H9 (cell line): ENCODE results near the gene GCNT2. TPM values are rescaled to one million over a fixed set of nuclear protein-coding genes. Genes with fewer than 3 reads are reported as not detected.
A peak's percentile ranks its signal among the peaks of the same experiment; 100 is the strongest.

Experiments used
- DNase-seq: peaks from one replicate; pipeline ENCODE4 v3.0.0-alpha.2; 2017
- H2AFZ ChIP-seq: one replicate; pipeline ENCODE4 v1.6.1; 2013; ENCODE audit warnings: mild to moderate bottlenecking, low read length, control low read depth, moderate library complexity
- H2AK5ac ChIP-seq: 2 replicates; pipeline ENCODE4 v1.6.1; 2013; ENCODE audit warnings: low read length, control low read depth, mixed read lengths; ENCODE audit not compliant: insufficient read length
- H2BK120ac ChIP-seq: one replicate; pipeline ENCODE4 v1.6.1; 2013; ENCODE audit warnings: low read depth, mild to moderate bottlenecking, low read length, control low read depth, inconsistent platforms; ENCODE audit not compliant: poor library complexity, severe bottlenecking
- H2BK12ac ChIP-seq: 2 replicates; pipeline ENCODE4 v1.6.1; 2013; ENCODE audit warnings: low read length, control low read depth, mixed read lengths, low read depth; ENCODE audit not compliant: insufficient read length
- H2BK15ac ChIP-seq: 2 replicates; pipeline ENCODE4 v1.6.1; 2013; ENCODE audit warnings: low read depth, low read length, control low read depth
- H2BK20ac ChIP-seq: one replicate; pipeline ENCODE4 v1.6.1; 2013; ENCODE audit warnings: low read depth, mild to moderate bottlenecking, low read length, control low read depth, inconsistent platforms; ENCODE audit not compliant: poor library complexity, severe bottlenecking
- H2BK5ac ChIP-seq: 2 replicates; pipeline ENCODE4 v1.6.1; 2013; ENCODE audit warnings: low read length, control low read depth, mixed read lengths; ENCODE audit not compliant: insufficient read length
- H3K14ac ChIP-seq: 2 replicates; pipeline ENCODE4 v1.6.1; 2013; ENCODE audit warnings: low read length, control low read depth; ENCODE audit not compliant: insufficient read depth
- H3K18ac ChIP-seq: 2 replicates; pipeline ENCODE4 v1.6.1; 2013; ENCODE audit warnings: low read depth, mild to moderate bottlenecking, mixed read lengths, low read length, control low read depth; ENCODE audit not compliant: insufficient read length
- H3K23ac ChIP-seq: 2 replicates; pipeline ENCODE4 v1.6.1; 2013; ENCODE audit warnings: low read length, control low read depth, mixed read lengths, low read depth; ENCODE audit not compliant: insufficient read length
- H3K23me2 ChIP-seq: 2 replicates; pipeline ENCODE4 v1.6.1; 2013; ENCODE audit warnings: low read depth, mild to moderate bottlenecking, mixed read lengths, low read length, control low read depth; ENCODE audit not compliant: insufficient read length, poor library complexity, severe bottlenecking
- H3K27ac ChIP-seq: 2 replicates; pipeline ENCODE4 v1.5.1; 2013; ENCODE audit warnings: low read length, control low read depth, mixed read lengths, low read depth; ENCODE audit not compliant: insufficient read length
- H3K27me3 ChIP-seq: 2 replicates; pipeline ENCODE4 v1.6.1; 2013; ENCODE audit warnings: low read length, control low read depth, inconsistent platforms; ENCODE audit not compliant: insufficient read depth
- H3K4ac ChIP-seq: 2 replicates; pipeline ENCODE4 v1.6.1; 2013; ENCODE audit warnings: low read depth, mild to moderate bottlenecking, control low read depth, inconsistent platforms, low read length, moderate library complexity
- H3K4me1 ChIP-seq: 2 replicates; pipeline ENCODE4 v1.6.1; 2013; ENCODE audit warnings: low read length, control low read depth, inconsistent platforms; ENCODE audit not compliant: insufficient read depth
- H3K4me2 ChIP-seq: 2 replicates; pipeline ENCODE4 v1.6.1; 2013; ENCODE audit warnings: low read length, control low read depth, mixed read lengths; ENCODE audit not compliant: insufficient read length, insufficient read depth
- H3K56ac ChIP-seq: 2 replicates; pipeline ENCODE4 v1.6.1; 2013; ENCODE audit warnings: low read depth, mild to moderate bottlenecking, mixed read lengths, low read length, control low read depth; ENCODE audit not compliant: insufficient read length
- H3K79me1 ChIP-seq: 2 replicates; pipeline ENCODE4 v1.6.1; 2013; ENCODE audit warnings: low read depth, mild to moderate bottlenecking, moderate library complexity, low read length, control low read depth, inconsistent platforms; ENCODE audit not compliant: insufficient read depth, poor library complexity, severe bottlenecking
- H3K79me2 ChIP-seq: 2 replicates; pipeline ENCODE4 v1.6.1; 2013; ENCODE audit warnings: low read length, control low read depth, inconsistent platforms; ENCODE audit not compliant: insufficient read depth
- H3K9ac ChIP-seq: 2 replicates; pipeline ENCODE4 v1.6.1; 2013; ENCODE audit warnings: low read length, control low read depth, mixed read lengths; ENCODE audit not compliant: insufficient read length; ENCODE audit errors: extremely low read depth
- H3K9me3 ChIP-seq: one replicate; pipeline ENCODE4 v1.6.1; 2013; ENCODE audit warnings: low read depth, low read length, inconsistent platforms; ENCODE audit not compliant: control insufficient read depth
- H3T11ph ChIP-seq: one replicate; pipeline ENCODE4 v1.6.1; 2013; ENCODE audit warnings: mild to moderate bottlenecking, low read length, control low read depth, inconsistent platforms
- H4K20me1 ChIP-seq: one replicate; pipeline ENCODE4 v1.6.1; 2013; ENCODE audit not compliant: control insufficient read depth, insufficient read length, insufficient read depth
- H4K5ac ChIP-seq: 2 replicates; pipeline ENCODE4 v1.6.1; 2013; ENCODE audit warnings: low read depth, mild to moderate bottlenecking, mixed read lengths, low read length, control low read depth; ENCODE audit not compliant: insufficient read length
- H4K8ac ChIP-seq: replicated peaks from 2 replicates; pipeline ENCODE4 v1.6.1; 2013; ENCODE audit warnings: low read length, control low read depth, mixed read lengths, low read depth; ENCODE audit not compliant: insufficient read length
- H4K91ac ChIP-seq: 2 replicates; pipeline ENCODE4 v1.6.1; 2013; ENCODE audit warnings: low read depth, mild to moderate bottlenecking, moderate library complexity, mixed read lengths, low read length, control low read depth; ENCODE audit not compliant: insufficient read length
- H3K27ac Mint-ChIP-seq, 3 experiments: 2 replicates in 2 of 3; 3 replicates in 1 of 3; pipeline ENCODE4 v1.8.0; 2020 to 2021; ENCODE audit warnings: mixed read lengths in 3 of 3, mild to moderate bottlenecking in 1 of 3, moderate library complexity in 1 of 3
- H3K27me3 Mint-ChIP-seq: 2 replicates; pipeline ENCODE4 v1.8.0; 2021; ENCODE audit warnings: low read depth, mild to moderate bottlenecking, moderate library complexity, mixed read lengths
- H3K36me3 Mint-ChIP-seq, 3 experiments: 2 replicates in 2 of 3; 3 replicates in 1 of 3; pipeline ENCODE4 v1.8.0; 2020 to 2021; ENCODE audit warnings: low read depth in 3 of 3, mixed read lengths in 3 of 3; ENCODE audit not compliant: insufficient read depth in 1 of 3
- H3K4me1 Mint-ChIP-seq, 2 experiments: 2 replicates each; pipeline ENCODE4 v1.8.0; 2020; ENCODE audit warnings: mixed read lengths in 2 of 2
- H3K4me3 Mint-ChIP-seq, 2 experiments: 2 replicates in 1 of 2; 3 replicates in 1 of 2; pipeline ENCODE4 v1.8.0; 2020 to 2021; ENCODE audit warnings: mild to moderate bottlenecking in 2 of 2, mixed read lengths in 2 of 2, moderate library complexity in 1 of 2
- H3K9me3 Mint-ChIP-seq, 2 experiments: 2 replicates in 1 of 2; 3 replicates in 1 of 2; pipeline ENCODE4 v1.8.0; 2020; ENCODE audit warnings: mild to moderate bottlenecking in 2 of 2, mixed read lengths in 2 of 2, moderate library complexity in 1 of 2
- WGBS: extraction: QIAGEN DNeasy Blood & Tissue Kit; methylation state at CpG from one replicate; pipeline ENCODE4 v1.1.7; 2013; ENCODE audit warnings: missing lambda C conversion rate, low lambda C conversion rate, mixed read lengths; ENCODE audit not compliant: insufficient read length; ENCODE audit errors: extremely low coverage; 5-methylcytosine and 5-hydroxymethylcytosine counted together
- total RNA-seq: library from RNA; stranded (reverse); gene quantifications from 2 replicates; pipeline ENCODE4 v1.2.1, GENCODE V29; 2021
- TF ChIP-seq, protein P1 (sequence below): fragments of 200-600 bp; sonication (generic); conservative IDR thresholded peaks from 3 replicates; pipeline ENCODE4 v1.8.0; 2021; ENCODE audit warnings: antibody characterized with exemption, mild to moderate bottlenecking

Gene GCNT2
- total RNA-seq, 1 experiment from 2014 or later: 41.7 TPM

DNA sequence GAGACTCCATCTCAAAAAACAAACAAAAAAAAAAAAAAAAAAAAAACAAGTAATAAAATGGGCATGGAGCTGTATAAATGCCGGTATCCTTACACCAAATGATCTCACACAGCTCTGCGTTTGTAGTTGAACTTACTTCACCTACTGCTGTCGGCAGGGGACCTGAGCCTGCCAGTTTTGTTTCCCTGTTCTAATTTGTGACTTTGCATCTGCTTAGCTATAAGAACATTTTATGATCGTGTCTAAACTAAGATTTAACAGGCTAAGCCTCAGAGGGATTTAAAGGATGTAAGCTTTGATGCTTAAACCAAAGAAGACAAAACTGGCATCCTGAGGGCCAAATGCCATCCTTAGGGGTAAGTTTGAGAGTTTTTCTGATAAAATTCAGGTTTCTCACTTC lies 58.7 kb downstream of the GCNT2 start:
- H4K20me1 ChIP-seq: no peaks in the 10 kb centered on the region
- H3K4ac ChIP-seq: no peak overlapping the region
- H3K27ac Mint-ChIP-seq: peak overlapping the region in 1 of 3 experiments; percentile 81; a peak in 3 of 7 replicates
- no peak overlapping the region for H2BK120ac ChIP-seq
- H3K36me3 Mint-ChIP-seq: peaks cover 7 to 17% (median 13%) of the 10 kb centered on the region in 3 experiments; a peak in 5 of 7 replicates
- H3K4me1 Mint-ChIP-seq: peaks cover 56 to 61% of the 10 kb centered on the region in 2 experiments
- H4K5ac ChIP-seq: no peak overlapping the region
- no peak overlapping the region for H3K9ac ChIP-seq
- DNase-seq: no peak
- no peaks in the 10 kb centered on the region for H3K27me3 Mint-ChIP-seq
- H3K9me3 ChIP-seq: no peaks in the 10 kb centered on the region
- H3K4me3 Mint-ChIP-seq: no peak overlapping the region
- no CpG with 5 or more reads among the region's 4 CpGs for WGBS
- no peak overlapping the region for H4K8ac ChIP-seq
- no peak overlapping the region for H2AFZ ChIP-seq
- no peak overlapping the region for H3K14ac ChIP-seq
- no peak overlapping the region for H4K91ac ChIP-seq
- no peak overlapping the region for H3K23ac ChIP-seq
- no peaks in the 10 kb centered on the region for H3K23me2 ChIP-seq
- H3K56ac ChIP-seq: no peak overlapping the region
- no peak overlapping the region for H2BK5ac ChIP-seq
- TF ChIP-seq, protein P1, sequence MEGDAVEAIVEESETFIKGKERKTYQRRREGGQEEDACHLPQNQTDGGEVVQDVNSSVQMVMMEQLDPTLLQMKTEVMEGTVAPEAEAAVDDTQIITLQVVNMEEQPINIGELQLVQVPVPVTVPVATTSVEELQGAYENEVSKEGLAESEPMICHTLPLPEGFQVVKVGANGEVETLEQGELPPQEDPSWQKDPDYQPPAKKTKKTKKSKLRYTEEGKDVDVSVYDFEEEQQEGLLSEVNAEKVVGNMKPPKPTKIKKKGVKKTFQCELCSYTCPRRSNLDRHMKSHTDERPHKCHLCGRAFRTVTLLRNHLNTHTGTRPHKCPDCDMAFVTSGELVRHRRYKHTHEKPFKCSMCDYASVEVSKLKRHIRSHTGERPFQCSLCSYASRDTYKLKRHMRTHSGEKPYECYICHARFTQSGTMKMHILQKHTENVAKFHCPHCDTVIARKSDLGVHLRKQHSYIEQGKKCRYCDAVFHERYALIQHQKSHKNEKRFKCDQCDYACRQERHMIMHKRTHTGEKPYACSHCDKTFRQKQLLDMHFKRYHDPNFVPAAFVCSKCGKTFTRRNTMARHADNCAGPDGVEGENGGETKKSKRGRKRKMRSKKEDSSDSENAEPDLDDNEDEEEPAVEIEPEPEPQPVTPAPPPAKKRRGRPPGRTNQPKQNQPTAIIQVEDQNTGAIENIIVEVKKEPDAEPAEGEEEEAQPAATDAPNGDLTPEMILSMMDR: no peak
- no peak overlapping the region for H3T11ph ChIP-seq
- H3K4me1 ChIP-seq: peaks cover 27% of the 10 kb centered on the region; the same call in 1 of the 2 replicates
- H3K79me1 ChIP-seq: no peaks in the 10 kb centered on the region
- H2BK12ac ChIP-seq: no peak overlapping the region
- H3K4me2 ChIP-seq: no peak overlapping the region
- no peaks in the 10 kb centered on the region for H3K9me3 Mint-ChIP-seq
- no peak overlapping the region for H2BK15ac ChIP-seq
- no peak overlapping the region for H2BK20ac ChIP-seq
- H3K27ac ChIP-seq: no peak overlapping the region
- no peaks in the 10 kb centered on the region for H3K27me3 ChIP-seq
- peaks cover 4% of the 10 kb centered on the region; the same call in 1 of the 2 replicates for H3K79me2 ChIP-seq
- H3K18ac ChIP-seq: no peak overlapping the region
- H2AK5ac ChIP-seq: no peak overlapping the region
